H1 (cell line): ENCODE measurements around the gene ANAPC2. TPM values are rescaled to one million over a fixed set of nuclear protein-coding genes. Genes with fewer than 3 reads are reported as not detected.

Source experiments
- CTCF ChIA-PET: fragments of 300-600 bp; sonication (Branson Sonifier 250); formaldehyde crosslinking; loops from one replicate; lab custom pipeline; 2021; ENCODE audit not compliant: partially characterized antibody; lab: Charles Lee
- POLR2A ChIA-PET: fragments of 300-600 bp; sonication (Branson Sonifier 250); formaldehyde crosslinking; loops from one replicate; lab custom pipeline; 2021; ENCODE audit warnings: inconsistent platforms; ENCODE audit not compliant: partially characterized antibody; lab: Charles Lee
- DNase-seq, 2 experiments: peaks; one replicate each; pipeline versions ENCODE4 v3.0.0 to v3.0.0-alpha.2; 2010 to 2022; ENCODE audit warnings: low spot score in 2 of 2, low read depth in 1 of 2, mixed read lengths in 1 of 2
- FAIRE-seq: peaks from 2 replicates; lab custom pipeline; 2011; peaks lifted over from hg19 to GRCh38; lab: Jason Lieb, UNC
- H2AFZ ChIP-seq: 2 replicates; pipeline ENCODE4 v1.8.1; 2012; ENCODE audit warnings: low read length, inconsistent platforms
- H2AK5ac ChIP-seq: 2 replicates; pipeline ENCODE4 v1.6.1; 2013; ENCODE audit warnings: low read depth, low read length
- H2BK120ac ChIP-seq: replicated peaks from 2 replicates; pipeline ENCODE3; 2013; ENCODE audit warnings: low read depth, low read length, inconsistent platforms
- H2BK12ac ChIP-seq: 2 replicates; pipeline ENCODE4 v1.6.1; 2013; ENCODE audit warnings: low read depth, low read length
- H2BK15ac ChIP-seq: 2 replicates; pipeline ENCODE4 v1.6.1; 2013; ENCODE audit warnings: low read length
- H2BK20ac ChIP-seq: 2 replicates; pipeline ENCODE4 v1.6.1; 2013; ENCODE audit warnings: low read length
- H2BK5ac ChIP-seq: 2 replicates; pipeline ENCODE4 v1.6.1; 2013; ENCODE audit warnings: low read depth, low read length
- H3K14ac ChIP-seq: 2 replicates; pipeline ENCODE4 v1.6.1; 2013; ENCODE audit warnings: inconsistent platforms; ENCODE audit not compliant: insufficient read length
- H3K18ac ChIP-seq: 2 replicates; pipeline ENCODE4 v1.6.1; 2013; ENCODE audit warnings: low read length; ENCODE audit errors: extremely low read depth
- H3K23ac ChIP-seq: 2 replicates; pipeline ENCODE4 v1.6.1; 2013; ENCODE audit warnings: inconsistent platforms; ENCODE audit not compliant: insufficient read length
- H3K23me2 ChIP-seq: 2 replicates; pipeline ENCODE4 v1.6.1; 2013; ENCODE audit warnings: low read depth, low read length
- H3K27ac ChIP-seq: 2 replicates; pipeline ENCODE4 v1.6.1; 2011; ENCODE audit warnings: low read depth, low read length, inconsistent platforms
- H3K27me3 ChIP-seq, 4 experiments: replicated peaks in 1 of 4; 1 replicate in 1 of 4; 2 replicates in 3 of 4; pipeline versions ENCODE4 v1.6.1 to v1.8.1; 2011 to 2013; ENCODE audit warnings: low read length in 3 of 4, mild to moderate bottlenecking in 3 of 4, inconsistent platforms in 2 of 4, mixed read lengths in 2 of 4, moderate library complexity in 1 of 4; ENCODE audit not compliant: control insufficient read depth in 3 of 4, insufficient read depth in 3 of 4; ENCODE audit errors: extremely low read depth in 1 of 4
- H3K36me3 ChIP-seq, 4 experiments: 2 replicates each; pipeline versions ENCODE4 v1.6.1 to v1.8.1; 2011 to 2013; ENCODE audit warnings: mild to moderate bottlenecking in 4 of 4, low read length in 3 of 4, moderate library complexity in 2 of 4, control low read depth in 1 of 4, inconsistent platforms in 1 of 4; ENCODE audit not compliant: insufficient read depth in 4 of 4, control insufficient read depth in 2 of 4
- H3K4ac ChIP-seq: replicated peaks from 2 replicates; pipeline ENCODE3; 2013; ENCODE audit warnings: low read length, low read depth, mixed read lengths, inconsistent platforms; ENCODE audit not compliant: insufficient read length
- H3K4me1 ChIP-seq, 4 experiments: replicated peaks in 1 of 4; 1 replicate in 1 of 4; 2 replicates in 3 of 4; pipeline versions ENCODE4 v1.6.1 to v1.8.1; 2011 to 2013; ENCODE audit warnings: low read length in 3 of 4, inconsistent platforms in 2 of 4, mixed read lengths in 1 of 4; ENCODE audit not compliant: insufficient read depth in 4 of 4, control insufficient read depth in 3 of 4
- H3K4me2 ChIP-seq, 2 experiments: 2 replicates each; pipeline versions ENCODE4 v1.6.1 to v1.8.1; 2011 to 2013; ENCODE audit warnings: low read depth in 2 of 2, low read length in 2 of 2, control low read depth in 1 of 2, inconsistent platforms in 1 of 2, mild to moderate bottlenecking in 1 of 2; ENCODE audit not compliant: insufficient read depth in 1 of 2
- H3K4me3 ChIP-seq, 4 experiments: fragments of 200-600, 300-600 bp in 1 of 4; sonication (generic), shearing (Covaris generic), sonication (Bioruptor Twin) in 1 of 4; 2 replicates each; pipeline versions ENCODE4 v1.5.1 to v1.8.1; 2011 to 2016; ENCODE audit warnings: low read length in 4 of 4, low read depth in 3 of 4, control low read depth in 2 of 4, inconsistent platforms in 2 of 4, mild to moderate bottlenecking in 2 of 4, mixed read lengths in 1 of 4, moderate library complexity in 1 of 4; ENCODE audit not compliant: insufficient read depth in 2 of 4; ENCODE audit errors: extremely low read depth in 1 of 4
- H3K56ac ChIP-seq: replicated peaks from 2 replicates; pipeline ENCODE3; 2013; ENCODE audit warnings: low read depth, mild to moderate bottlenecking, mixed read lengths, low read length, inconsistent platforms; ENCODE audit not compliant: insufficient read length
- H3K79me1 ChIP-seq: 2 replicates; pipeline ENCODE4 v1.6.1; 2013; ENCODE audit warnings: low read depth, low read length, control low read depth
- H3K79me2 ChIP-seq, 2 experiments: 2 replicates each; pipeline versions ENCODE4 v1.6.1 to v1.8.1; 2012 to 2013; ENCODE audit warnings: low read length in 2 of 2, mild to moderate bottlenecking in 2 of 2, inconsistent platforms in 1 of 2; ENCODE audit not compliant: insufficient read depth in 2 of 2, control insufficient read depth in 1 of 2
- H3K9ac ChIP-seq, 4 experiments: replicated peaks in 1 of 4; 1 replicate in 1 of 4; 2 replicates in 3 of 4; pipeline versions ENCODE4 v1.6.1 to v1.8.1; 2011 to 2013; ENCODE audit warnings: low read depth in 3 of 4, low read length in 3 of 4, control low read depth in 2 of 4, mild to moderate bottlenecking in 2 of 4, moderate library complexity in 2 of 4, inconsistent platforms in 1 of 4; ENCODE audit errors: extremely low read depth in 1 of 4
- H3K9me3 ChIP-seq, 2 experiments: 2 replicates each; pipeline versions ENCODE4 v1.6.1 to v1.8.1; 2012 to 2013; ENCODE audit warnings: mild to moderate bottlenecking in 2 of 2, moderate library complexity in 2 of 2, control low read depth in 1 of 2, inconsistent platforms in 1 of 2, low read depth in 1 of 2, low read length in 1 of 2, mixed read lengths in 1 of 2; ENCODE audit not compliant: insufficient read depth in 2 of 2
- H4K20me1 ChIP-seq, 2 experiments: replicated peaks in 1 of 2; 2 replicates each; pipeline versions ENCODE3 to v1.8.1; 2011 to 2013; ENCODE audit warnings: inconsistent platforms in 2 of 2, low read length in 2 of 2, mild to moderate bottlenecking in 1 of 2; ENCODE audit not compliant: insufficient read depth in 2 of 2, control insufficient read depth in 1 of 2
- H4K5ac ChIP-seq: 2 replicates; pipeline ENCODE4 v1.6.1; 2013; ENCODE audit warnings: low read length, low read depth, mixed read lengths, inconsistent platforms; ENCODE audit not compliant: insufficient read length
- H4K8ac ChIP-seq: 2 replicates; pipeline ENCODE4 v1.8.0; 2013; ENCODE audit warnings: mild to moderate bottlenecking, moderate library complexity, low read length, inconsistent platforms; ENCODE audit not compliant: insufficient read depth; ENCODE audit errors: extremely low read depth
- H4K91ac ChIP-seq: replicated peaks from 2 replicates; pipeline ENCODE3; 2013; ENCODE audit warnings: low read length, mixed read lengths, inconsistent platforms; ENCODE audit not compliant: insufficient read length
- BCL11A ChIP-seq, 2 experiments: IDR thresholded peaks; one replicate each; pipeline ENCODE4 v1.6.1; 2011; ENCODE audit warnings: low read depth in 2 of 2, low read length in 2 of 2, mild to moderate bottlenecking in 2 of 2
- JUND ChIP-seq: IDR thresholded peaks from 2 replicates; pipeline ENCODE4 v1.6.1; 2011; ENCODE audit warnings: mild to moderate bottlenecking, improper control_type of control experiment, low read length
- KDM4A ChIP-seq: IDR thresholded peaks from one replicate; pipeline ENCODE4 v1.7.1; 2012; ENCODE audit warnings: low read depth, mild to moderate bottlenecking, moderate library complexity, low read length, inconsistent platforms; ENCODE audit not compliant: severe bottlenecking
- KDM5A ChIP-seq: fragments of 200-600 bp; IDR thresholded peaks from 2 replicates; pipeline ENCODE4 v1.7.1; 2012; ENCODE audit warnings: mild to moderate bottlenecking, low read length, inconsistent platforms, mixed read lengths
- PHF8 ChIP-seq: fragments of 200-600 bp; sonication (generic); conservative IDR thresholded peaks from 2 replicates; pipeline ENCODE4 v1.7.1; 2012; ENCODE audit warnings: low read depth, mild to moderate bottlenecking, inconsistent platforms, low read length, moderate library complexity
- SP2 ChIP-seq: IDR thresholded peaks from 2 replicates; pipeline ENCODE4 v1.6.1; 2012; ENCODE audit warnings: mild to moderate bottlenecking, low read length, inconsistent platforms
- WGBS, 2 experiments: shearing (Covaris generic) in 1 of 2; methylation state at CpG; one replicate each; pipeline versions ENCODE4 v1.1.6 to v1.1.7; 2013 to 2015; ENCODE audit warnings: low lambda C conversion rate in 2 of 2, mixed read lengths in 2 of 2, inconsistent platforms in 1 of 2, low coverage in 1 of 2, missing lambda C conversion rate in 1 of 2; ENCODE audit not compliant: insufficient replicate concordance in 2 of 2, insufficient coverage in 1 of 2, insufficient read length in 1 of 2; ENCODE audit errors: extremely low coverage in 1 of 2, missing lambda C conversion rate in 1 of 2; 5-methylcytosine and 5-hydroxymethylcytosine counted together
- polyA plus RNA-seq, 7 experiments: library from polyadenylated mRNA; depleted of rRNA in 3 of 7; stranded (reverse) in 5 of 7; unstranded in 2 of 7; fragments of >200 nt in 5 of 7; fragments of 200-250 nt in 2 of 7; gene quantifications; 1 replicate in 5 of 7; 2 replicates in 1 of 7; 4 replicates in 1 of 7; pipeline versions ENCODE4 v1.2.1 to v1.2.3, GENCODE V29; 2011 to 2013; ENCODE audit warnings: missing spikeins in 2 of 7, mixed read lengths in 2 of 7
- total RNA-seq: library from RNA; stranded (reverse); fragmentation: NEBNext Ultra II Directional; extraction: Animal tissue kit (Norgen Biotek cat#: 25700); gene quantifications from 2 replicates; pipeline ENCODE4 v1.2.1, GENCODE V29; 2021

The ANAPC2 gene
- total and polyA plus RNA-seq, 2 of the 8 experiments (the other 6 are each of a cell fraction or from before 2014, with no cell fraction given): 30.2 to 37.7 TPM

DNA sequence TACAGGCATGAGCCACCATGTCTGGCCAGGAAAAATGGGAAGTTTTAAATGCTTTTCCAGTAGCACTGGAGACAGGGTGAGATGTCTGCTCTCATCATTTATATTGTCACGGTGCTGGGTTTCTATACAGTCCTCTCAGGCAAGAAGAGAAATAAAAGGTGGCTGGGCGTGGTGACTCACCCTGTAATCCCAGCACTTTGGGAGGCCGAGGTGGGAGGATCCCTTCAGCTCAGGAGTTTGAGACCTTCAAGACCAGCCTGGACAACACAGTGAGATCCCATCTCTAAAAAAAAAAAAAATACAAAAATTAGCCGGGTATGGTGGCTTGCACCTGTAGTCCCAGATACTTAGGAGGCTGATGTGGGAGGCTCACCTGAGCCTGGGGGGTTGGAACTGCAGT, 54.2 kb downstream of the ANAPC2 start:
- WGBS, 2 experiments: 86% methylated on average over 4 of the region's 4 CpGs; no CpG with 5 or more reads in 1 of the 2 experiments
- H2BK120ac ChIP-seq: no peak overlapping the region
- H3K4me1 ChIP-seq: peaks cover 0 to 15% (median 9%) of the 10 kb centered on the region in 4 experiments; a peak in 6 of 7 replicates
- H4K20me1 ChIP-seq: peaks cover 0 to 4% of the 10 kb centered on the region in 2 experiments
- H3K56ac ChIP-seq: no peak overlapping the region
- DNase-seq: no peak
- no peak overlapping the region for H2AFZ ChIP-seq
- no peaks in the 10 kb centered on the region for H3K79me1 ChIP-seq
- no peak overlapping the region for H4K8ac ChIP-seq
- H2BK15ac ChIP-seq: no peak overlapping the region
- H3K23me2 ChIP-seq: peaks cover 7% of the 10 kb centered on the region; the same call in 1 of the 2 replicates
- H3K9ac ChIP-seq: no peak overlapping the region
- H3K4ac ChIP-seq: no peak overlapping the region
- H2AK5ac ChIP-seq: no peak overlapping the region
- H3K18ac ChIP-seq: no peak overlapping the region
- no peak overlapping the region for H3K14ac ChIP-seq
- H2BK20ac ChIP-seq: no peak overlapping the region
- no peak overlapping the region for H4K91ac ChIP-seq
- no peak overlapping the region for H3K27ac ChIP-seq
- H3K4me3 ChIP-seq: no peak overlapping the region
- TF ChIP-seq KDM5A (no peak), JUND (no peak), SP2 (no peak), PHF8 (no peak), BCL11A (IDR thresholded peaks at IDR 0.05; ENCODE audit: low read depth in 2 of 2, low read length in 2 of 2) (no peak), KDM4A (no peak)
- no peak overlapping the region for H4K5ac ChIP-seq
- no peaks in the 10 kb centered on the region for H3K36me3 ChIP-seq
- H3K23ac ChIP-seq: no peak overlapping the region
- POLR2A ChIA-PET: interaction anchor here (1.2 to 1.7 kb wide), 2 partner anchors 27 to 111 kb away, joined by 3 to 5 read pairs; no protein-coding TSS in a partner anchor
- no peaks in the 10 kb centered on the region for H3K79me2 ChIP-seq
- no peak overlapping the region for H3K4me2 ChIP-seq
- no peak overlapping the region for H2BK5ac ChIP-seq
- H3K9me3 ChIP-seq: no peaks in the 10 kb centered on the region
- no peak overlapping the region for H2BK12ac ChIP-seq
- peaks cover 11 to 37% (median 30%) of the 10 kb centered on the region in 4 experiments for H3K27me3 ChIP-seq
- FAIRE-seq: no peak
- CTCF ChIA-PET: interaction anchor here (1.4 to 1.5 kb wide), 2 partner anchors 29 to 43 kb away, joined by 4 to 5 read pairs; no protein-coding TSS in a partner anchor
